GM12891 (cell line): ENCODE data around the gene HDAC9.

ENCODE experiments used
- DNase-seq: peaks from one replicate; pipeline ENCODE4 v3.0.0; 2011; ENCODE audit warnings: low spot score; ENCODE audit not compliant: insufficient read length
- FAIRE-seq: peaks from 2 replicates; lab custom pipeline; 2011; peaks lifted over from hg19 to GRCh38; lab: Jason Lieb, UNC
- PAX5 ChIP-seq: IDR thresholded peaks from 2 replicates; pipeline ENCODE4 v1.6.1; 2011; ENCODE audit warnings: low read length, moderate library complexity, mild to moderate bottlenecking; ENCODE audit not compliant: insufficient read depth, severe bottlenecking
- POLR2A ChIP-seq: IDR thresholded peaks from 2 replicates; pipeline ENCODE4 v1.6.1; 2011; ENCODE audit warnings: low read depth, low read length, control low read depth
- POLR2AphosphoS5 ChIP-seq: IDR thresholded peaks from 2 replicates; pipeline ENCODE4 v1.6.1; 2011; ENCODE audit warnings: low read depth, low read length, control low read depth
- POU2F2 ChIP-seq: IDR thresholded peaks from 2 replicates; pipeline ENCODE4 v1.6.1; 2011; ENCODE audit warnings: low read depth, mild to moderate bottlenecking, control low read depth, low read length, moderate library complexity
- SPI1 ChIP-seq: IDR thresholded peaks from 2 replicates; pipeline ENCODE4 v1.6.1; 2011; ENCODE audit warnings: low read depth, low read length, control low read depth
- TAF1 ChIP-seq: IDR thresholded peaks from 2 replicates; pipeline ENCODE4 v1.6.1; 2011; ENCODE audit warnings: low read depth, low read length, control low read depth

Gene HDAC9

GRCh38 chr7:18491871-18492270, 3.7 kb upstream of the HDAC9 start:
- FAIRE-seq, result peak; percentile 23

GRCh38 chr7:18494406-18494805, 1.1 kb upstream of the HDAC9 start:
- no peak for TF ChIP-seq POU2F2
- TF ChIP-seq PAX5, result no peak
- TF ChIP-seq SPI1, result no peak
- no peak for TF ChIP-seq POLR2AphosphoS5
- TF ChIP-seq POLR2A, result no peak
- no peak for TF ChIP-seq TAF1
- FAIRE-seq (no peak), DNase-seq (no peak)

More at GRCh38 chr7:18491871-18492270, 3.7 kb upstream of the HDAC9 start:
- DNase-seq, result no peak
- no peak for TF ChIP-seq POLR2A
- no peak for TF ChIP-seq PAX5
- TF ChIP-seq POU2F2, result no peak
- no peak for TF ChIP-seq POLR2AphosphoS5
- no peak for TF ChIP-seq TAF1
- TF ChIP-seq SPI1, result no peak

- DNase-seq, result no peak
- no peak for TF ChIP-seq TAF1
- no peak for TF ChIP-seq PAX5
- TF ChIP-seq POLR2AphosphoS5, result no peak
- no peak for TF ChIP-seq SPI1
- TF ChIP-seq POLR2A, result no peak
- no peak for TF ChIP-seq POU2F2
- peak; percentile 52 for FAIRE-seq
Measured at GRCh38 chr7:18494821-18495408, 634 bp upstream of the HDAC9 start.

DNA sequence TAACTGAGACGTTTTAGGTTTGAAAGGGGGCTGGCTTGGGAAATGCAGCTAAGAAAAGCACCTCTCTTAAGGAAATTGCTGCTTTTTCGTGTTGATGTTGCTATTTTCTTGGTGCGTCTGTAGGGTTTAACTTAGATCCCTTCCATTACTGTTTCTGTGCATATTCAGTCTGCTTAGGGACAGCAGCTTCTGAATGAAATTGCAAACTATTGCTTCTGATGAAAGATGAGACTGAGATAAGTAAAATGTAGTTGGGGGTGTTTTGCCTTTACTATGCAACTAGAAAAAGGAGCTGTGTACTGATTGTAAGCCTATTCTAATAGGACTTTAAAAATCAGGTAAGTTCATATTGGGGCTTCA, 772 bp downstream of the HDAC9 start:
- FAIRE-seq (no peak), DNase-seq (no peak)
- TF ChIP-seq PAX5 (no peak), POLR2AphosphoS5 (no peak), POU2F2 (no peak), SPI1 (no peak), POLR2A (no peak), TAF1 (no peak)

- peak; percentile 72 for FAIRE-seq
- no peak for TF ChIP-seq POU2F2
- no peak for TF ChIP-seq POLR2AphosphoS5
- TF ChIP-seq SPI1, result no peak
- TF ChIP-seq TAF1, result no peak
- TF ChIP-seq POLR2A, result no peak
- TF ChIP-seq PAX5, result no peak
- DNase-seq, result no peak
Measured at GRCh38 chr7:18497082-18497481, 1.5 kb downstream of the HDAC9 start.

DNA sequence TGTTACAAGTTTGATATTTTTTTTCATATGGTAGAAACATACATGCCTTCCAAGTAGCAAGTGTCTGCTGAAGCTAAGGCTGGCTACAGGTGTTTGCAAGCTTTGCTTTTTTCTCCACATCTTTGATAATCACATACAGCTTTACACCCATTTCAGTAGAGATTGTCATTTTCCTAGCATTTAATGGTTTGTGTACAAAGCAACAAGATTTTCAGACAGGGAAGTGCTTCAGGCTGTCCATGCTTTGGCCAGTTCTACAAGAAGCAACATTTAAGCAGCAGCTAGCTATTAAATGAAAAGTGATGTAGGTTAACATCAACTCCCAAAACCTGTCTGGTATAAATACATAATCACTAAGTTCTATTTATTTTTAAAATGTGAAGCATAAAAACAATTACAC, 2.3 kb downstream of the HDAC9 start:
- peak; percentile 5 for FAIRE-seq
- no peak for TF ChIP-seq PAX5
- no peak for TF ChIP-seq POLR2A
- TF ChIP-seq POLR2AphosphoS5, result no peak
- 0 out of 2 replicates have a peak, but pooled peaks have one; percentile 3 for TF ChIP-seq SPI1
- no peak for TF ChIP-seq TAF1
- no peak for DNase-seq

DNA sequence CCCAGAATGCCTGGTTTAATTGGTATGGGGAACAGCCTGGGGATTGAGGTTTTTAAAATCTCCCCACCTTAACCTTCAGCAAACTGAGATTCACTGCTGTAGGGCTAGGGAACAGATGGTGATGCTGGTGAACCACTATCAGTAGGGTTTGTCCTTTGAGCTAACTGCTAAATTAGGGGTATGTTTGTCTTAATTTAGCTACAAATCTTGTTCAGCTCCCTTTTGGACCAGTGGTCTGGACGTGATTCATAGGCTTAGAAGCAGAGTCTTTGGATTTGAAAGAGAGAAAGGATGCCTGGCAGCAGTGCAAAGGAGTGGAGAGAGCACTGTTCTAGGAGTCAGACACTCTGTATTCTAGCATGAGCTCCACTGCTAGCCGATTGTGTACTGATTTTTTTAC, 2.8 kb downstream of the HDAC9 start:
- TF ChIP-seq POLR2A, result no peak
- peak; percentile 72 for FAIRE-seq
- DNase-seq, result no peak

GRCh38 chr7:18499407-18500177, 4.0 kb downstream of the HDAC9 start:
- TF ChIP-seq TAF1, result no peak
- TF ChIP-seq POU2F2, result no peak
- TF ChIP-seq POLR2AphosphoS5, result no peak
- no peak for TF ChIP-seq SPI1
- no peak for TF ChIP-seq POLR2A
- no peak for TF ChIP-seq PAX5
- FAIRE-seq (peak; percentile 85), DNase-seq (no peak)

DNA sequence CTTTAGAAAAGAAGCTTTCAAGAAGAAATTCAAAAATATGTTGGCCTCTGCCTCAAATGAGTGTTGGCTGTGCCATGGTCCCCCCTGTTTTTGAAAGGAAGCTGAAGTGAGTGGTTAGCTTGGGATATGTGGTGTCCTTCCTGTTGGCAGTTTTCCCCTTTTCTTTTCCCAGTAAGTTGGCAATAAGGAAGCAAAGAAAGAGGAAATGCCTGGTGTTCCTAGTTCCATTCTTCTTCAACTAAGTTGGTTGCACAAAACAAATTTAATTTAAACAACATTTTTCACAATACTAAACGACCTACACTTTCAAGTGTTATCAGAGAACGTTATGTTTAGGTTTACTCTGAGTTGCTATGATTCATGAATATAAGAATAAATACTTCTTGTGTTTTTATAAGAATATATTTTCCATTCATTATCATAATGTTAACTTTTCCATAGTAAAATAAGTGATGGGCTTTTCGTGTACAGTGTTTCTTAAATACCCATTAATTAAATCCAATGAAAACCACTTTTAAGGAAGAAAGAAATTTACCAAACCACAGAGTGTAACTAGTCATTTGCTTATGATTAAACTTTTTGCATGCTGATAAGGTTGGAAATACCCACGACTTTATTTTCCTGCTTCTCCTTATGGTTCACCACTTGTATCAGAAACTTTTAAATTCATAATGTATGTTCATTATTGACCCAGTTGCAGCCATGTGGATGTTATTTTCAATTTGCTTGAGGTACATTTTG, 7.7 kb downstream of the HDAC9 start:
- TF ChIP-seq POU2F2 (no peak), SPI1 (no peak), POLR2A (no peak)
- DNase-seq (no peak), FAIRE-seq (peak; percentile 28)

DNA sequence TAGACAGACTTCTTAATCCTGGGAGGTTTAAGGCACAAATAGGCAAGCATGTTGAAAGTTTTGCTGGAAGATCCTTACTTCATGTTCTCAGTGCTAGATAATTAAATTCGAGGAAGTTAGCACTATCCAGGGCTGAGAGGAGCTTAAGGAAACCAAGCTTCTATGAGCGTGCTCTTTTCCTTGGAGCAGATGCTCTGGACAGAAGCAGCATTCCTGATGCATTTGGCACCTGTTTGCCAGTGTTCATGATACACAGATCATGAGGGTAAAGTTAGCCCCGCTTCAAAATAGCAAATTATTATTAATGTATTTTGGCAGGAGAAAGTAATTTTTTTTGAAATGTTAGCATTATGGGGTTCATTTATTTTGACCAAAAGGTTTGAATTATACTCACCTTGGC, 9.4 kb downstream of the HDAC9 start:
- TF ChIP-seq POLR2AphosphoS5 (no peak), POLR2A (no peak), POU2F2 (no peak), TAF1 (no peak), PAX5 (no peak), SPI1 (no peak)

More for the DNA sequence above, 9.4 kb downstream of the HDAC9 start:
- peak; percentile 60 for FAIRE-seq
- DNase-seq, result no peak
